Astrocyte of the cerebellum (primary cell): ENCODE results near the gene HGS.

ENCODE experiments used
- DNase-seq: peaks from one replicate; pipeline ENCODE4 v3.0.0-alpha.2; 2011; ENCODE audit warnings: low read depth
- H3K4me3 ChIP-seq: 2 replicates; pipeline ENCODE4 v1.5.1; 2011; ENCODE audit warnings: mild to moderate bottlenecking, low read depth, low read length, moderate library complexity
- in situ Hi-C: cut with HindIII; loops from 2 replicates; pipeline ENCODE4 v1.10.0; 2017; ENCODE audit warnings: low sequenced_read_pairs
- TF ChIP-seq, protein P1 (sequence below): IDR thresholded peaks from 2 replicates; pipeline ENCODE4 v1.5.1; 2012; ENCODE audit warnings: low read length, low read depth, moderate library complexity, mild to moderate bottlenecking; ENCODE audit errors: missing control alignments

Gene HGS

DNA sequence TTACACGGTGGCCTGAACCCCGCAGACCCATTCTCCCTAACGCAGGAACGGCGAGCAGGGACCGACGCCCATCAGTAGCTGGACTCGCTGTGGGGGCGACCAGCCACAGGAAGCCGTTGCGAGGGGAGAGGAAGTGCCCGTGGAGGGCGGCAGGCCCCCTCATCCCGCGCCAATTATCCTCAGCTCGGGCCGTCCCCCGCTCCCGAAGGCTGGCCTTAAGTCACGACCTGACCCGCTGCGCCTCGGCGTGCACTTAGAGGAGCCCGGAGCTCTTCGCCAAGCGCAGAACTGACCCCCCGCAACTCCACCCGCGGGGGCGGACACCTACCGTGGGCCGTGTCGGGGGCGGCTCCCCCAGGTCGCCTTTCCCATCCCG, 615 bp upstream of the HGS start:
- TF ChIP-seq, protein P1, sequence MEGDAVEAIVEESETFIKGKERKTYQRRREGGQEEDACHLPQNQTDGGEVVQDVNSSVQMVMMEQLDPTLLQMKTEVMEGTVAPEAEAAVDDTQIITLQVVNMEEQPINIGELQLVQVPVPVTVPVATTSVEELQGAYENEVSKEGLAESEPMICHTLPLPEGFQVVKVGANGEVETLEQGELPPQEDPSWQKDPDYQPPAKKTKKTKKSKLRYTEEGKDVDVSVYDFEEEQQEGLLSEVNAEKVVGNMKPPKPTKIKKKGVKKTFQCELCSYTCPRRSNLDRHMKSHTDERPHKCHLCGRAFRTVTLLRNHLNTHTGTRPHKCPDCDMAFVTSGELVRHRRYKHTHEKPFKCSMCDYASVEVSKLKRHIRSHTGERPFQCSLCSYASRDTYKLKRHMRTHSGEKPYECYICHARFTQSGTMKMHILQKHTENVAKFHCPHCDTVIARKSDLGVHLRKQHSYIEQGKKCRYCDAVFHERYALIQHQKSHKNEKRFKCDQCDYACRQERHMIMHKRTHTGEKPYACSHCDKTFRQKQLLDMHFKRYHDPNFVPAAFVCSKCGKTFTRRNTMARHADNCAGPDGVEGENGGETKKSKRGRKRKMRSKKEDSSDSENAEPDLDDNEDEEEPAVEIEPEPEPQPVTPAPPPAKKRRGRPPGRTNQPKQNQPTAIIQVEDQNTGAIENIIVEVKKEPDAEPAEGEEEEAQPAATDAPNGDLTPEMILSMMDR, result no peak
- H3K4me3 ChIP-seq, result peak overlapping the region; percentile 96
- in situ Hi-C loops, result no loop called here
- no peak for DNase-seq

DNA sequence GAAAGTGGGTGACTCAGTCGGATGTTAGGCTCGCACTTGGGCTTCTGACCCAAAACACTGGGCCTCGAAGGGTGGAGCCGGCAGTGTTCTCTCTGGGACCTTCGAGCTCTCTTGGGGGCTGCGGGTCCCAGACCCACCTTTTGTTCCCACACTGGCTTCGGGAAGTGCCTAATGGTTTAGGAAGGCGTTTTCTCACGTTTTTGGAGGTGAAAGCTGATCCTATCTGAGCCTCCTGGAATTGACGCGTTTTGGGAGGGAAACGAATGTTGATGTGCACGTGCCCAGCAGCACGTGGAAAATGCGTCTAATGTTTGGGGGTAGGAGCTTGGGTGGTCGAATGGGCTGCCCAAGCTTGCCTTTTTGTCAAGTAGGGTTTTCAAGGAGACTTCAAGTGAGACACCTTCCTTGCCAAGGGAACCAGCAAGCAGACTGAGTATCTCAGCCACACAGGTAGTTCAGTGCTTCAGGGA, 666 bp downstream of the HGS start:
- in situ Hi-C loops, result no loop called here
- DNase-seq, result peak; percentile 47
- TF ChIP-seq, protein P1, result no peak
- H3K4me3 ChIP-seq, result peak overlapping the region; percentile 96

DNA sequence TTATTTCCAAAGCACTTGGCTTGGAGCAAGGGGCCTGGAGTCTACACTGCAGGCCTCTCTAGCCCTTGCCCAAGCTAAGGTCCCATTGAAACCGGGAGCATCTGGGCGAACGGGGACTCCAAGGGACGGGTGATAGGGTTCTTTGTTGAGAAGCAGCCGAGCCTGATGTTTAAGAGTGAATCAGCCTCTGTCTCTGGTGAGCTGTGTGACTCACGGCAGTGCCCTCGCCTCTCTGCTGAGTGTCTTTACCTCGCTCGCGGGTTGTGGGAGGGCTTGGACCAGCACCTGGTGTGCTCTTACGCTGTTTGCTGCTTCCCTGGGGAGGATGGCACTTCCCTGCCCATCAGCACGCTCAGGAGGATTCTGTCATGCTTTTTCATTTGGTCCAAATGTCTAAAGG, 1.3 kb downstream of the HGS start:
- TF ChIP-seq, protein P1, result no peak
- in situ Hi-C loops, result no loop called here
- H3K4me3 ChIP-seq, result peak overlapping the region; percentile 96
- DNase-seq, result no peak

DNA sequence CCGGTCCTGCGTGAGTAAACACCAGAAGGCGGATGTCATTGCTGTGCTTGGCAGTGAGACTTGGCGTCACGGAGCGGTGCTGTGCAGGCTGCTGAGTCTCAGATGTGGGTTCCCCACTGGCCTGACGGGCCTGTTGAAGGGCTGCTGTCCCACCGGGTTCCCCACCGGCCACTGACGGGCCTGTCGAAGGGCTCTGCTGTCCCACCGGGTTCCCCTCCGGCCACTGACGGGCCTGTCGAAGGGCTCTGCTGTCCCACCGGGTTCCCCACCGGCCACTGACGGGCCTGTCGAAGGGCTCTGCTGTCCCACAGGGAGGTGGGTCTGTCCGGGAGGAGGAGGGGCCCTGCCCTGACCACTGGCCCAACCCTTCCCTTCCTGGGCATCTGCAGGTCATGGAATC, 2.8 kb downstream of the HGS start:
- H3K4me3 ChIP-seq, result no peak overlapping the region
- DNase-seq, result no peak
- TF ChIP-seq, protein P1, result no peak
- in situ Hi-C loops, result no loop called here

DNA sequence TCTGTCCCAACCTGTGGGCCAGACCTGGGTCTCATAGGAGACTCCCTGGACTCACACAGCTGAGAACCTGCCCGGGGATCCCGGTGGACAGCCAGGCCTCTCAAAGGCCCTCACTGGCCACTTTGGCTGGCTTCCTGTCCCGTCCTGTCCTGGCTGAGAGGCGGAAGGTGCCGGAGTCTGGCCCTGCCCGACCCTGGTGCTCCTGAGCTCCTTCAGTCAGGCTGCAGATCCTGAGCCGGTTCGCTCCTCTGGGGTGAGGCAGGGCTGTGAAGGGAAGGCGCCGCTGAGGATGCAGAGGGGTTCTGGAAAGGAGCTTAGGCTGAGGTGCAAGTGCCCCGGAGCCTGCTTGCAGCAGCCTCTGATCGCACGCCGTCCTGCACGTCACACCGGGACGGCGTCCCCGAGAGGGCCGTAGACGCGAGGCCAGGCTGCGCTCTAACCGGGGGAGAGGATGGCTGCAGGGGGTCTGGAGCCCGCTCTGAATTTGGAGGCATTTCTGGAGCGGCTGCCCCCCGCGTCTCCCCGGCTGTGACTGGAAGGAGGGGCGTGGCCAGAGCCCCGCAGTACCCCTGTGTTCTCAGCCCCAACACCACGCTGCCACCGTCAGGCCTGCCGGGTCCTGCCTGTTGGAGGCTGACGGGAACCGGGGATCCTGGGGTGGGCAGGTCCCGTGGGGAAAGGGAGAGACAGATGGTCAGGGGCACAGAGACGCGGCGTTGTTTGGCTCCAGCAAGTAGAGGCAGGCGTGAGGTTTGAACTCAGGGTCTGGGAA, 4.1 kb downstream of the HGS start:
- in situ Hi-C loops, result no loop called here

DNA sequence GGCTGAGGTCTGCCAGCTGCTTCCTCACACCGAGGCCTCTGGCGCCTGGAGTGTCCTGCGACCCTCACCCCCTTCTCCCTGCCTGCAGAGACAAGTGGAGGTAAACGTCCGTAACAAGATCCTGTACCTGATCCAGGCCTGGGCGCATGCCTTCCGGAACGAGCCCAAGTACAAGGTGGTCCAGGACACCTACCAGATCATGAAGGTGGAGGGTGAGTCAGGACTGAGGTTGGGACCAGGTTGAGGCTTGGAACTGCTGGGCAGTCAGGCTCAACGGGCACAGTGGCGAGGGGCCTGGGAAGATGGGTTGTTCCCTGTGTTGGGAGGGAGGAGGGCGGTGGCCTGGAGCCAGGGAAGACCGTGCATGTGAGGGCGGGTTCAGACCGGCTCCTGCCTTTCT, 4.8 kb downstream of the HGS start:
- TF ChIP-seq, protein P1, result no peak

More for the DNA sequence above, 4.1 kb downstream of the HGS start:
- DNase-seq, result no peak
- H3K4me3 ChIP-seq, result no peak overlapping the region
- TF ChIP-seq, protein P1, result no peak

More for the DNA sequence above, 4.8 kb downstream of the HGS start:
- no peak overlapping the region for H3K4me3 ChIP-seq
- in situ Hi-C loops, result no loop called here
- no peak for DNase-seq
